GM21367 (cell line): Measurements from ENCODE around the gene REM1.
A peak's percentile ranks its signal among the peaks of the same experiment; 100 is the strongest.
"Not testable (repeated sequence)": the region's sequence is repeated elsewhere in the genome, so short reads cannot be mapped to it uniquely, and the experiment has no call there.

Source experiments
- ATAC-seq: cut with Tn5 transposase; IDR thresholded peaks from one replicate; pipeline ENCODE4 v1.9.1; 2021; ENCODE audit not compliant: unreplicated experiment

The REM1 gene, protein sequence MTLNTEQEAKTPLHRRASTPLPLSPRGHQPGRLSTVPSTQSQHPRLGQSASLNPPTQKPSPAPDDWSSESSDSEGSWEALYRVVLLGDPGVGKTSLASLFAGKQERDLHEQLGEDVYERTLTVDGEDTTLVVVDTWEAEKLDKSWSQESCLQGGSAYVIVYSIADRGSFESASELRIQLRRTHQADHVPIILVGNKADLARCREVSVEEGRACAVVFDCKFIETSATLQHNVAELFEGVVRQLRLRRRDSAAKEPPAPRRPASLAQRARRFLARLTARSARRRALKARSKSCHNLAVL

DNA sequence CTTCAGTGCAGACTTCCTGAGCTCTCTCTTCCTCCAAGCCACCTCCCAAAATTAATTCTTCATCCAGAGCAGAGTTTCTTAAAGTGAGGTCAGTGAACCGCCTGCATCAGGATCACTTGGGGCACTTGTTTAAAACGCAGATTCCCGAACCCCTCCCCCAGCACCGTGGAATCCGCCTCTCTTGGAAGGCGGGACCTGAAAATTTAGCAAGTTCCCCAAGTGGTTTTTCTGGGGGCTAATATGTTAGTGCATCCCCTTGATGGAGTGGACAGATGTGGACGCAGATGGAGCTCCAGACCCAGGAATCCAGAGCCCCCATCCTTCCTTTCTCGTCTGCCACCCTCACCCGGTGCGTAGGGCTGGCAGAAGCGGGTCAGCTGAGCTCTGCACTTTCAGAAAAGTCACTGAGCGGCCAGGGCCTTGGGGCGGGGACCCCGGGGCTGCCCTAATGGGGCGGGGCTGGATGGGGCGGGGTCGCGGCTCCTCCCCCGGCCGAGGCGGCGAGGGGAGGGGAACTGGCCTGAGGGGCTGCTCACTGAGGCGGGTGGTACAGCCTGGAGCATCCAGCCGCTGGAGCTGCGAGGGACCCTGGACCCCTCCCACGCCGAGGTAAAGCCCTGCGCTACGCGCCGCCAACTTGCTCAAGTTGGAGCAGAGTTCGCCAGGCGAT lies at the start of gene REM1, which contains the start of gene DEFB124:
Gene REM1 (plus strand): TSS at position 531 of the 670 bp plus-strand sequence. CDS start 1,158 bp downstream, outside the sequence.
Gene DEFB124 (minus strand): TSS at position 370 of the 670 bp plus-strand sequence. CDS start 2,114 bp downstream, outside the sequence.
- no peak for ATAC-seq

GRCh38 chr20:31425797-31426196 lies 49.3 kb upstream of the REM1 start:
- ATAC-seq, result no peak

- ATAC-seq, result not testable (repeated sequence)
These were observed 48.1 kb upstream of the REM1 start for GRCh38 chr20:31426891-31427551.

GRCh38 chr20:31427576-31427975 lies 47.5 kb upstream of the REM1 start:
- not testable (repeated sequence) for ATAC-seq

DNA sequence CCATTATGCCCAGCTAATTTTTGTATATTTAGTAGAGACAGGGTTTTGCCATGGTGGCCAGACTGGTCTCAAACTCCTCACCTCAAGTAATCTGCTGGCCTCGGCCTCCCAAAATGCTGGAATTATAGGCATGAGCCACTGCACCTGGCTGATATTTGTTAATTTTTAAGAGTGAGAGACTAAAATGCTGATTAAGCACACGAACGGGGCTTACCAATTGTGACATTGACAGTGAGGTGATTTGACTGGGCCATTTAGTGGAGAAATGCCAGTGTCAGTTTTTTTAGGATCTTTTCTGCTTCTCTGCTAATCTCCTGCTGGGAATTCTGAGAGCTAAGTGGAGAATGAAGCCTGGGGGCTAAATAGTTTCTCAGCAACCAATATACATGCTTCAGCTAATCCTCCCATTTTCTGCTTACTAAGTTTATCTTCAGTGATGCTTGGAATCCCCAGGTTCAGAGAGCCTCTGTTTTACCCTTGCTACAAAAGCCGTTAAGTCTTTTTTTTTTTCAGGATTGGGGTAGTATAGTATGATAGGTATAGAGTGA lies 44.4 kb upstream of the REM1 start:
- no peak for ATAC-seq

DNA sequence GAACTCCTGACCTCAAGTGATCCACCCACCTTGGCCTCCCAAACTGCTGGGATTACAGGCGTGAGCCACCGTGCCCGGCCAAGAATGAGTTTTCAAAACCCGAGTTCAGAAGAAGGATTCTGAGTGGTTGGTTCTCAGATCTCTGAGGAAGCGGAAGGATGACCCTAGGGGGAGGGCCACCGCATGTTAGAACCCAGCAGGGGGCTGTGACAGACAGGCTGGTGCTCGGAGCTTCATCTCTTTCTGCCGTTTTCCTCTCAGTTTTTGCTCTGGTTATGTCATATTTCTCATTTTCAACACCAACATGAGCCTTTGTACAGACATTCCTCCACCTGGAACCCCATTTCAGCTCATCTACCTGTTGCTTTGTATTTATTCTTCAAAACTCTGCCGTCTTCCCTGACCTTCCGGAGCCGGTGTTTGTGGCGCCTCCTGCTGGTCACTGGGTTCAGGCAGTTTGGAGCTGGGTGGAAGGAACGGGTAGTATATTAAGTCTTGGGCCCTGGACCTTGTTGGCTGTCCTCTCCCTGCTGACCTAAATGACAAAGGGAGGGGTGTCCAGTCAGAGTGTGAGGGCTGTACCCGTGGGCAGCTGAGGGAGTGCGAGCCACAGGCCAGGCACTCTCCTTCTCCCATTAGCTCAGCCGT lies 35.0 kb upstream of the REM1 start, which contains the start of gene DEFB123:
Gene DEFB123 (plus strand): TSS at position 621 of the 648 bp plus-strand sequence. CDS start 67 bp downstream, outside the sequence.
- ATAC-seq, result no peak

DNA sequence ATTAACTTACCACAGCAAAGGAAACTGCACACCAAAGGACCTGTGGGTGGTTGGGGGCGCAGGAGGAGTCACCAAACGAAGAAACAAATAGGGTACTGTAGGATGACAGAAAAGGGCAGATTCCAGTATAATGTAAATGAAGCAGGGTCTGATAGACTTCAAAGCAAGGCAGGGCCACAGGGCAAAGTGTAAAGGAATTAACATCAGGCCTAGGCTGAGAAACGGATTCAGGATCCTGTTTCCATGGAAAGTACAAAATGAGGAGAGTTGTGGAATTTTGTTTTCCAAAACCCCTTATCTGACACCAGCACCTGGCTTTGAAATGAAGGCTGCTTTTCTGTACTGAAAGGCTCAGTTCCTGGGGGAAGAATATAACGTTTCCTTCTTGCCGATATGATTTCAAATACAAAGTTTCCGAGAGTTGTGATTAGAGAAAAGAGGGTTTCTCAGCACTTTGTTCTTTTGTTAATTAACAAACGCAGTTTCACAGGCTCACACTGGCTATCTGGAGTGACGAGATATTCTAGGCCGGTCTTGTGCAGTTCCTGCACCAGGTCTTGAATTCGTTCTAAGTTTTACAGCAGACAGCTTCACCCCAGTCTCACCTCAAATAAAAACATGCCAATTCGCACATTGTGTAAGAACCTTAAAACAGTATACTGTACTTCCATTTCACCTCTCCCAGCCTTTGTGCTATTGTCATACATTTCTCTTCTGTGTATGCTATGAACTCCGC lies 28.8 kb upstream of the REM1 start:
- no peak for ATAC-seq

DNA sequence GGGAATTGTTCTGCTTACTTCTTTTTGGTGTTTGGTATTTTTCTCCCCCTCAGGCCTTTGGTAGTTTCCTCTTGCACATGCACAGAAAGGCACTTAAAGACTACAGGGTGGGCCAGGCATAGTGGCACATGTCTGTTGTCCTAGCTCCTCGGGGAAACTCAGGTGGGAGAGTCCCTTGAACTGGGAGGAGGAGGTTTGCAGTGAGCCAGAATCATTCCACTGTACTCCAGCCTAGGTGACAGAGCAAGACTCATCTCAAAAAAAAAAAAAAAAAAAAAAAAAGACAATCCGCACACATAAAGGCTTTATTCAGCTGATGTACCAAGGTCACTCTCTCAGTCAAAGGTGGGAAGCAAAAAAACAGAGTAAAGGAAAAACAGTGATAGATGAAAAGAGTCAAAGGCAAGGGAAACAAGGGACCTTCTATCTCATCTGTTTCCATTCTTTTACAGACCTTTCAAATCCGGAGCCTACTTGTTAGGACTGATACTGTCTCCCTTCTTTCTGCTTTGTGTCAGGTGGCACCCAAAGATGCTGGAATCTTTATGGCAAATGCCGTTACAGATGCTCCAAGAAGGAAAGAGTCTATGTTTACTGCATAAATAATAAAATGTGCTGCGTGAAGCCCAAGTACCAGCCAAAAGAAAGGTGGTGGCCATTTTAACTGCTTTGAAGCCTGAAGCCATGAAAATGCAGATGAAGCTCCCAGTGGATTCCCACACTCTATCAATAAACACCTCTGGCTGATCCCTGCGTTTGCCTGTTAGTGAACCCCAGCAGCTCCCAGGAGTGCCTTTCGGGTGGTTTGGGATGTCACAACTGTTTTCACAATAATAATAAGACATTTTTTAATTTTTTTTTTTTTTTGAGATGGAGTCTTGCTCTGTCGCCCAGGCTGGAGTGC lies 25.3 kb upstream of the REM1 start:
- ATAC-seq, result no peak

GRCh38 chr20:31452575-31452974 lies 22.5 kb upstream of the REM1 start:
- ATAC-seq, result no peak

DNA sequence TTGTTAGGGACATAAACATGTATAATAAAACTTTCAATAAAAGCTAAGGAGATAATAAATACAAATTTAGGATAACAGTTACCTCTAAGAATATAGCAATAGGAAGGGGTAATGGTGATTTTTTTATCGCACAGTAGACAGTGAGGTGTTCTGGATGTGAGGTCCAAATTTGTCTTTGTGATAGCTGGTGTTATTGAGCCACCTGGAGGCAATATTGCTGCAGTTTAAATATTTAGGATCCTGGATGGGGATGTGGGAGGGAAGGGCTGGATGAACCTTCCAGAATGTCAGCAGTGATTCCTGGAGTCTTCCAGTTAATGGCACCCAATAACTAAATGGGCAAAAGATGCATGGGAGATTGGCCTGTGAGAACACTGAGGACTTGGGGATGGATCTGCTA lies 20.7 kb upstream of the REM1 start:
- no peak for ATAC-seq

DNA sequence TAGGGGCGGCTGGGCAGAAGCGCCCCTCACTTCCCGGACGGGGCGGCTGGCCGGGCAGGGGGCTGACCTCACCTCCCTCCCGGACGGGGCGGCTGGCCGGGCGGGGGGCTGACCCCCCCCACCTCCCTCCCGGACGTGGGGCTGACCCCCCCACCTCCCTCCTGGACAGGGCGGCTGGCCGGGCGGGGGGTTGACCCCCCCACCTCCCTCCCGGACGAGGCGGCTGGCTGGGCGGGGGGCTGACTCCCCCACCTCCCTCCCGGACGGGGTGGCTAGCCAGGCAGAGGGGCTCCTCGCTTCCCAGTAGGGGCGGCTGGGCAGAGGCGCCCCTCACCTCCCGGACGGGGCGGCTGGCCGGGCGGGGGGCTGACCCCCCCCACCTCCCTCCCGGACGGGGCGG lies 4.1 kb upstream of the REM1 start:
- not testable (repeated sequence) for ATAC-seq

- ATAC-seq, result no peak
These were observed 2.4 kb upstream of the REM1 start for GRCh38 chr20:31472395-31473330.

DNA sequence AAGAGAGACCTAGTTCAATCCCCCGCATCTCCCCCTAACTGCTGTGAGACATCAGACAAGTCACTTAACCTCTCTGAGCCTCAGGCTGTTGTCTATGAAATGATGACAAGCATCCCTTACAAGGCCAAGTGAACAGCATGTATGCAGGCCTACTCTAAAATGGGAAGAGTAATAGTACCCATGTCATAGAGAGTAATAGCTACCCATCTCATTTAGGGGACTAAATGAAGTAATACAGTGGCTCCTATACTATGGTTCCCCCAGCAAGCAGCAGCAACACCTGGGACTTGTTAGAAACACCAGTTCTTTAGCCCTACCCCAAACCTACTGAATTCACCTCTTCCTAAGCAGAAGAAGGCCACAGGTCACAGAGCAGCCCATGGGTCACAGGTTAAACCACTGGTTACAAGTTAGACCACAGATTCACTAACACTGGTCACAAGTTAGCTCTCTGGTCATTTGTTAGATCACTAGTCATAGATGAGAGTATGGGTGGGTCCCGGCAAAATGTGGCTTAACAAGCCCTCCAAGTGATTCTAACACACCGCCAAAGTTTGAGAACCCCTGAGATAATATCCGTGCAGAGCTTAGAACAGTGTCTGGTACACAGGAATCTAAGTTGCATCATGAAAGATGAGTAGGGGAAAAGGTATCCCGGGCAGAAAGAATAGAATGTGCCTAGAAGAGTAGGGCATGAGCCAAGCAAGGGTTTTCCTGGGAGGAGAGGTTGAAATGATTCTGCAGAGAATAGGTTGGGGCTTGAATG lies 1.6 kb upstream of the REM1 start:
- peak; percentile 38 for ATAC-seq

GRCh38 chr20:31474097-31474436 lies 1.0 kb upstream of the REM1 start:
- peak; percentile 79 for ATAC-seq

- no peak for ATAC-seq
These were observed 595 bp downstream of the REM1 start for GRCh38 chr20:31475472-31476293.

- no peak for ATAC-seq
These were observed 1.2 kb downstream of the REM1 start for GRCh38 chr20:31476294-31476585.
